Measurements from ENCODE around the gene CALY.

- no peak for TF ChIP-seq ZSCAN20 (CRISPR knock-in tag; IDR thresholded peaks at IDR 0.05)
- TF ChIP-seq CTCF (IDR thresholded peaks at IDR 0.05), result no peak
- TF ChIP-seq RNF2 (IDR thresholded peaks at IDR 0.05; ENCODE audit: borderline replicate concordance, low read depth), result no peak
- TF ChIP-seq TFCP2L1 (CRISPR knock-in tag; IDR thresholded peaks at IDR 0.05), result no peak
- TF ChIP-seq, protein P1, sequence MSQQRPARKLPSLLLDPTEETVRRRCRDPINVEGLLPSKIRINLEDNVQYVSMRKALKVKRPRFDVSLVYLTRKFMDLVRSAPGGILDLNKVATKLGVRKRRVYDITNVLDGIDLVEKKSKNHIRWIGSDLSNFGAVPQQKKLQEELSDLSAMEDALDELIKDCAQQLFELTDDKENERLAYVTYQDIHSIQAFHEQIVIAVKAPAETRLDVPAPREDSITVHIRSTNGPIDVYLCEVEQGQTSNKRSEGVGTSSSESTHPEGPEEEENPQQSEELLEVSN (IDR thresholded peaks at IDR 0.05; ENCODE audit: borderline replicate concordance, low read depth), result no peak
- TF ChIP-seq ESRRA (IDR thresholded peaks at IDR 0.05; ENCODE audit: borderline replicate concordance, low read length), result no peak
- no peak for TF ChIP-seq HOXA7 (CRISPR knock-in tag; IDR thresholded peaks at IDR 0.05)
- TF ChIP-seq POLR2AphosphoS2 (conservative IDR thresholded peaks at IDR 0.05; ENCODE audit: low read length), result no peak
- TF ChIP-seq, protein P2, sequence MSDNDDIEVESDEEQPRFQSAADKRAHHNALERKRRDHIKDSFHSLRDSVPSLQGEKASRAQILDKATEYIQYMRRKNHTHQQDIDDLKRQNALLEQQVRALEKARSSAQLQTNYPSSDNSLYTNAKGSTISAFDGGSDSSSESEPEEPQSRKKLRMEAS (IDR thresholded peaks at IDR 0.05), result no peak
- no peak for TF ChIP-seq HMGXB4 (CRISPR knock-in tag; IDR thresholded peaks at IDR 0.05; ENCODE audit: borderline replicate concordance)
- TF ChIP-seq POLR2A (IDR thresholded peaks at IDR 0.05; ENCODE audit: low read length), result no peak
Measured at GRCh38 chr10:133287832-133288500, 48.7 kb downstream of the CALY start.
